Measurements from ENCODE around the gene CERT1.
"Not testable (repeated sequence)": the region's sequence is repeated elsewhere in the genome, so short reads cannot be mapped to it uniquely, and the experiment has no call there.

CERT1 gene

DNA sequence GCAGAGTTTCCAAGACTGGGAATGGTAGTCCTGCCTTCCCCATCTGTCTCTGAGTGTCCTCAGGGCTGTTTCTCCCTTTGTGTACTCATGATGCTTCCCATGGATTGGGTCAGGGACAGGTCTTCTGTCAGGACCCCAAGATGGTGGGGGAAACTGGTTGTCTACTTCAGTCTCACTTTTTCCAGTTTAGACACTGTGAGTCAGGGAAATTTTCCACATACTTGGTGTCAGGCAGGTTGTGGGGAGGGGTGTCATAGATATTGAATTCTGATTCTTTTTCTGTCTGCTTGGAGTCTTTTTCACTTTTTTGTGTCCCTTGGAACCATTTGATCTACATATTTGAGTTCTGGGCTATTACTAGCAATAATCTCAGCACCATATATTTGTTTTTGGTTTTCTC lies 10.6 kb upstream of the CERT1 start:
- no peak for DNase-seq

GRCh38 chr5:75521195-75521594 lies 9.8 kb upstream of the CERT1 start:
- no peak for DNase-seq

DNA sequence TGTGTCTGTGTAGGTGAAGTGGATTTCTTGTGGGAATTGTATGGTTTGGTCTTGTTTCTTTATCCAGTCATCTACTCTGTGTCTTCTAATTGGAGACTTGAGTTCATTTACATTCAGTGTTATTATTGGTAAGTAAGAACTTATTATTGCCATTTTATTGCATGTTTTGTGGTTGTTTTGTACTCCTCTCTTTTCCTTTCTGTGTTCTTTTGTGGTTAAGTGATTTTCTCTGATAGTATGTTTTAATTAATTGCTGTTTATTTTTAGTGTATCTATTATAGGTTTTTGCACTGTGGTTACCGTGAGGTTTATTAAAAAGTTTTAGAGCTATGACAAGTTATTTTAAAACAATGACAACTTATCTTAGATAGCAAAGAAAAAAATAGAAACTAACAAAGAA lies 8.3 kb upstream of the CERT1 start:
- DNase-seq = no peak

DNA sequence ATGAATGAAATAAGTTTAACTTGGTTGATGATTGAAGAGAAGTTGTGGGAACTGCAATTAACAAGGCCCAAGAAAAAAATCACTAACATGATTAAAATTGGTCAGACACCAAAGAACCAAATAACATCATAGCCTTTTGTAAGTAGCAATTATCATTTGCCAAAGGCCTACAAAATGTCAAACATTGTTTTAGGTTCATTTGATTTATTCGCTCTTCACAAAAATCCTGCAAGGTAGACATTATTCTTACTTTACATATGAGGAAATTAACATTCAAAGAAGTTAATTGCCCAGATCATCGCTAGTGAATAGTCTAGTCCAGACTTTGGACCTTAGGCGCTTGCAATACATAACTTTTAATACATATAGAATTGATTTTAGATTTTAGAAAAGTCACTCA lies 2.9 kb upstream of the CERT1 start:
- DNase-seq = no peak

DNA sequence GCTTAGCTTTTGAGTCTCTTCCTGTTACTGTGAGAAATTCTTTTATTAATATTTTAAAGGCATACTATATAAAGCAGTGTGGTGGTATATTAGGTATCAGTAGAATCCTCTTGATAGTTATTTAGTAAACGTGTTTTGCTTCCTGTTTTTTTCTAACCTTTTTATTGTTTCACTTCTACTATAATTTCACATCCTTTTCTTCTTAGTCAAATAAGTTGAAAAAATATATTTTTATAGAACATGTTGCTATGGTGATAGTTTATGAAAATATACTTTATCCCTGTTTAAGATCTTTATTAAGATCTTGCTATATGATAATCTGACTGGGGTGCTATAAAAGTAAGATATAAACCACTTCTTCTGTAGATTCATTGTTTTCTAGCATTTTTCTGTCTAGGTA lies 2.4 kb upstream of the CERT1 start:
- no peak for DNase-seq

DNA sequence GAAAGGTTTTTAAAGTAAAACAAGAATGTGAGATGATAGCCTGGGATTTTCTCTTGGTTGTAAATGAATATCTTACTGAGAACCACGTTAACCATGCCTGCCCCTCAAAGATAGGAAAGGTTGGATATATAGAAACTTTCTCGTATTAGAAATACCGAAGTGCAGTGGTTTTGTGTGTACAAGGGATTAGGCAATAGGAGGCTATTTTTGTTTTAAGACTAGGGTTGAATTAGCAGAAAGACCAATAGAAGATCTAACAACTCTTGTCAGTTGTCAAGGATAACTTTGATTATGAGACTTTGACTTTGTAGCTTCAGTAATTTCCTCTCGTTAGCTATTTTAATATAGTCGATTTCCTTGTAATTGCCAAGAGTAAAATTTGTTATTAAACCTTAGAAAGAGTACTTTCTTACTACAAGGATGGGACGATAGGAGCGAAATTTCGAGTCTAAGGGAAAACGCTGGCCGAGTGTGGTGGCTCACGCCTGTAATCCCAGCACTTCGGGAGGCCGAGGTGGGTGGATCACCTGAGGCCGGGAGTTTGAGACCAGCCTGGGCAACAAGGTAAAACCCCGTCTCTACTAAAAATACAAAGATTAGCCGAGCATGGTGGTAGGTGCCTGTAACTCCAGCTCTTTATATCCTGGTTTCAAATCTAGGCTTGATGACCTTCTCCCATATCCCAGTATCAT lies 1.1 kb upstream of the CERT1 start:
- DNase-seq = peak; percentile 33 to 50

DNA sequence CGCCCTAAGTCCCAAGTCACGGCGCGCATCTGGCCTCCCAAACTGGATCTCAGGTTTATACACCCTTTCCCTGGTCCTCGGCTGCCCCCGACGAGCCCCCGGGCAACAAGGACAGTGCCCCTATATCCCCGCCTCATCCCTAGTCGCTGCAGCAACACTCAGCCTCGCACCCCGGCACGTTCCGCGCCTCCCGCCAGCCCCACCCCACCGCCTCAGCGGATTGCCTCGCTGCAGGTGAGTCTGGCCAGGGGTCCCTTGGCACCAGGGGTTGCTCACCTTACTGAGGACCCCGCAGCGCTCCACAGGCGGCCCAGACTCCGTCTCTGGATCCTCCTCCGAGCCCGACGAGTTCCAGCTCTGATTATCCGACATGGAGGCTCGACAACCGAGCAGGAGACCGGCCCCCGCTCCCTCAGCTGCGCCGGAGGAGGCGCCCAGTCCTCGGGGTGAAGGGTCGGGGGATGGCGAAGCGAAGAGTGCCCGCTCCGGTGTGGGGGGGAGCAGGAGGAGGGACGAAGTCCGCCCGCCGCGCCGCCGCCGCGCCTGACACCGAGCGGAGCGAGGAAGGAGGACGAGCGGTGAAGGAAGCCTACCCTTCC lies 494 bp downstream of the CERT1 start:
- peak in 1 of 2 experiments; percentile 40 for DNase-seq

GRCh38 chr5:75510417-75510835 lies 1.0 kb downstream of the CERT1 start:
- DNase-seq = peak; percentile 10 to 40

GRCh38 chr5:75509956-75510355 lies 1.5 kb downstream of the CERT1 start:
- DNase-seq = peak; percentile 19 to 26

GRCh38 chr5:75509546-75509945 lies 1.9 kb downstream of the CERT1 start:
- peak in 1 of 2 experiments; percentile 3 for DNase-seq

- DNase-seq = no peak
These were observed 3.6 kb downstream of the CERT1 start for GRCh38 chr5:75507841-75508240.

- not testable (repeated sequence) for DNase-seq
These were observed 6.3 kb downstream of the CERT1 start for GRCh38 chr5:75505112-75505511.

- not testable (repeated sequence) for DNase-seq
These were observed 12.6 kb downstream of the CERT1 start for GRCh38 chr5:75498875-75499274.

- DNase-seq = no peak
These were observed 13.1 kb downstream of the CERT1 start for GRCh38 chr5:75498208-75498777.

- DNase-seq = no peak
These were observed 15.4 kb downstream of the CERT1 start for GRCh38 chr5:75496026-75496425.

DNA sequence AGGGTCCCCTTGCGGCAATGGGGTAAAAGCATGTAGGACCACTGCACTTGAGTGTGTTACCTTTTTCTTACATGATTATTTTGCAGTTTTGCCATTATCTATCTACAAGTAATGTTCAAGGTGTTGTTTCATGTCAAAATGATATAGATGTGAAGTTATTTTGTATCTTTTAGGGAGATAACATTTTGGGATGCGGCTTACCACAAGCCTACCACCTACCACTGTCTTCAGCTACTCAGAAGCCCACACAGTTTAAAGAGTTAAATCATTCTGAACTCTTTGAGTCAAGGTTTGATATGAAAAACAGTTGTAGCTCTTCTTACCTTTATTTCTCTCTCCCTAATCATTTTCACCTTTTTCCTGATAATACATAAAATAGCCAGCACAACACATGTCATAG lies 19.8 kb downstream of the CERT1 start:
- no peak for DNase-seq

- not testable (repeated sequence) for DNase-seq
These were observed 21.6 kb downstream of the CERT1 start for GRCh38 chr5:75489847-75490246.

- peak; percentile 3 to 27 for DNase-seq
These were observed 26.8 kb downstream of the CERT1 start for GRCh38 chr5:75484605-75485004.

- no peak for DNase-seq
These were observed 28.9 kb downstream of the CERT1 start for GRCh38 chr5:75482482-75482881.

DNA sequence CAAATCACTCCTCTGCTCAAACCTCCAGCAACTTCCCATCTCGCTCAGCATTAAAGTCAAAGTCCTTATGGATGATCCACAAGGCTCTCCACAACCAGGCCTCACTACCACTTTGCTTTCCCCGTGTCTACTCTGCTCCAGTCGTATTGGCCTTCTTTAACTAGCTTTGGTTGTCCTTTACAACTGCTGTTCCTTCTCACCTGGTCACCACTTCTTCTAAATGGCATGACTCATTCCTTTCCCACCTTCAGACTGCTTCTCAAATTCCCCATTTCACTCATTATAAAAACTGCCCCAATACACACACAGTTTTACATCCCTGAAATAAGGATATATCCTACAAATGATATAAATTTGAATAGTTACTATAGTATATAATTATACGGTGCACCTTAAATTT lies 30.4 kb downstream of the CERT1 start:
- no peak for DNase-seq

GRCh38 chr5:75475364-75475763 lies 36.1 kb downstream of the CERT1 start:
- DNase-seq = no peak

DNA sequence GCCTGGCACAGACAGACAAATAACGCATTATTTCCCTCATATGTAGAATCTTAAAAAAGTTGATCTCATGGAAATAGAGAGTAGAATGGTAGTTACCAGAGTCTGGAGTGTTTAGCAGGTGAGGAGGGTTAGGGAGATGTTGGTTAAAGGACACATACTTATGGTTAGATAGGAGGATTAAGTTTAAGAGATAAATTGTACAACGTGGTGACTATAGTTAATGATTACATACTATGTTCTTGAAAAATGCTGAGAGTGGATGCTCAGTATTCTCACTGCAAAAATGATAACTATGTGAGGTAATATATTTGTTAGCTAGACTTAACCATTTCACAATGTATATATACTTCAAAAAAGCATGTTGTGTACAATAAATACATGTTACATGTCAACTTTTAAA lies 38.0 kb downstream of the CERT1 start:
- no peak for DNase-seq

GRCh38 chr5:75472973-75473372 lies 38.5 kb downstream of the CERT1 start:
- DNase-seq = no peak

DNA sequence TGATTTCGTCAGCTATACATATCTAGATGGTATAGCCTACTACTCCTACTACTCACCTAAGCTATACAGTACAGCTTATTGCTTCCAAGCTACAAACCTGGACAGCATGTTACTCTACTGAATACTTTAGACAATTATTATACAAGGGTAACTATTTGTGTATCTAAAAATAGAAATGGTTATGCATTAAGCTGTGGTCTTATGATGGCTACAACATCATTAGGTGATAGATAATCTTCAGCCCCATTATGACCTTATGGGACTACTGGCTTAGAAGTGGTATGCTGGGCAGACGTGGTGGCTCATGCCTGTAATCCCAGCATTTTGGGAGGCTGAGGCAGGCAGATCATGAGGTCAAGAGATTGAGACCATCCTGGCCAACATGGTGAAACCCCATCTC lies 40.2 kb downstream of the CERT1 start:
- DNase-seq = no peak

DNA sequence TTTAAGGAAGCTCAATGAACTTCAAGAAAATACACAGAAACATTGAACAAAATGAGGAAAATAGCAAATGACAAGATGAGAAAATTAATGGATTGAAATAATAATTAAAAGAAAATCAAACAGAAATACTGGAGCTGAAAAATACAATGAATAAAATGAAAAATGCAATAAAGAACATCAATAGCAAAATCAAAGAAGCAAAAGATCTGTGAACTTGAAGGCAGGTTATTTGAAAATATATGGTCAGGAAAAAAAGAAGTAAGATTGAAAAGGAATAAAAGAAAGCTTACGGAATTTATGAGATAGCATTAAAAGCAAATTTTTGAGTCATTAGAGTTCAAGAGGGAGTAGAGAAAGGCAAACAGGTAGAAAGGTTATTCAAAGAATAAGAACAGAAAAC lies 42.4 kb downstream of the CERT1 start:
- DNase-seq = no peak

Data from Kasumi-1 (cell line).